ENCODE results near the gene SDF2L1. TPM values are rescaled to one million over a fixed set of nuclear protein-coding genes. Genes with fewer than 3 reads are reported as not detected.
"Not testable (repeated sequence)": the region's sequence is repeated elsewhere in the genome, so short reads cannot be mapped to it uniquely, and the experiment has no call there.

SDF2L1 gene
- total and polyA plus RNA-seq, 10 of the 15 experiments (the other 5 are each of a cell fraction or from before 2014, with no cell fraction given), result 3.0 to 214 (median 55.5) TPM

GRCh38 chr22:21636629-21637218 lies 5.4 kb upstream of the SDF2L1 start:
- no peaks in the 10 kb centered on the region for H3K79me2 ChIP-seq (ENCODE audit: control insufficient read depth, insufficient read depth, low read length)
- WGBS (ENCODE audit: insufficient coverage, insufficient replicate concordance, low lambda C conversion rate, missing lambda C conversion rate), result 76% methylated on average over 17 of the region's 17 CpGs
- H4K20me1 ChIP-seq (ENCODE audit: control insufficient read depth, insufficient read depth), result no peaks in the 10 kb centered on the region
- no peak overlapping the region for H2AFZ ChIP-seq (ENCODE audit: control insufficient read depth, low read depth, low read length)
- H3K4me2 ChIP-seq (ENCODE audit: control insufficient read depth, insufficient read depth), result no peak overlapping the region
- H3K9ac ChIP-seq (ENCODE audit: control insufficient read depth, insufficient read depth, low read length), result no peak overlapping the region
- no peaks in the 10 kb centered on the region for H3K27me3 ChIP-seq (replicated peaks in 1 of 2; ENCODE audit: control insufficient read depth in 2 of 2, insufficient read depth in 2 of 2, low read length in 1 of 2)
- intact Hi-C loops (cut with micrococcal nuclease; ENCODE audit: unreplicated experiment) (no loop called here), in situ Hi-C loops (cut with MboI) (no loop called here)
- ChIA-PET SMC1A (ENCODE audit: uncharacterized antibody, unreplicated experiment) (no interaction called here), CTCF (interaction anchor here (3.7 kb wide), 1 partner anchor 10 kb away, joined by 25 read pairs; no protein-coding TSS in a partner anchor), RAD21 (ENCODE audit: unreplicated experiment) (interaction anchor here (1.3 kb wide), 1 partner anchor 10 kb away, joined by 3 read pairs; no protein-coding TSS in a partner anchor), POLR2A (no interaction called here)
- no peak overlapping the region for H3K4me3 ChIP-seq
- no TSS peak for BruUV-seq (replicated peaks)
- no peaks in the 10 kb centered on the region for H3K9me3 ChIP-seq (replicated peaks; ENCODE audit: control insufficient read depth, insufficient read depth, low read length)
- TF ChIP-seq FOXK2 (IDR thresholded peaks at IDR 0.05), result no peak
- no peak for TF ChIP-seq NFXL1 (IDR thresholded peaks at IDR 0.05; ENCODE audit: borderline replicate concordance)
- no peak for TF ChIP-seq STAT3 (IDR thresholded peaks at IDR 0.05; ENCODE audit: low read depth, low read length)
- no peak for TF ChIP-seq SP1 (IDR thresholded peaks at IDR 0.05; ENCODE audit: low read depth, low read length)
- TF ChIP-seq SREBF1 (IDR thresholded peaks at IDR 0.05; ENCODE audit: low read length), result no peak
- DNase-seq (ENCODE audit: low read depth, low spot score) (no peak), ATAC-seq (no peak), FAIRE-seq (no peak)
- no peak overlapping the region for H3K27ac ChIP-seq (ENCODE audit: control insufficient read depth, insufficient read depth)
- H3K4me1 ChIP-seq (ENCODE audit: control insufficient read depth, insufficient read depth, low read length), result peaks cover 5% of the 10 kb centered on the region
- no peaks in the 10 kb centered on the region for H3K36me3 ChIP-seq (ENCODE audit: control insufficient read depth in 2 of 2, insufficient read depth in 2 of 2, low read length in 1 of 2)

- H3K4me3 ChIP-seq; H3K27ac ChIP-seq (ENCODE audit: control insufficient read depth, insufficient read depth); ATAC-seq; H2AFZ ChIP-seq (ENCODE audit: control insufficient read depth, low read depth, low read length); H4K20me1 ChIP-seq (ENCODE audit: control insufficient read depth, insufficient read depth); H3K4me1 ChIP-seq (ENCODE audit: control insufficient read depth, insufficient read depth, low read length); H3K4me2 ChIP-seq (ENCODE audit: control insufficient read depth, insufficient read depth); POLR2A ChIA-PET; H3K27me3 ChIP-seq (replicated peaks in 1 of 2; ENCODE audit: control insufficient read depth in 2 of 2, insufficient read depth in 2 of 2, low read length in 1 of 2); H3K9ac ChIP-seq (ENCODE audit: control insufficient read depth, insufficient read depth, low read length); intact Hi-C loops (cut with micrococcal nuclease; ENCODE audit: unreplicated experiment); H3K79me2 ChIP-seq (ENCODE audit: control insufficient read depth, insufficient read depth, low read length); DNase-seq (ENCODE audit: low read depth, low spot score); H3K9me3 ChIP-seq (replicated peaks; ENCODE audit: control insufficient read depth, insufficient read depth, low read length); SMC1A ChIA-PET (ENCODE audit: uncharacterized antibody, unreplicated experiment); BruUV-seq (replicated peaks); H3K36me3 ChIP-seq (ENCODE audit: control insufficient read depth in 2 of 2, insufficient read depth in 2 of 2, low read length in 1 of 2); FAIRE-seq; in situ Hi-C loops (cut with MboI): not testable (repeated sequence)
- WGBS (ENCODE audit: insufficient coverage, insufficient replicate concordance, low lambda C conversion rate, missing lambda C conversion rate), result 36% methylated on average over 2 of the region's 2 CpGs
- ChIA-PET CTCF (interaction anchor here (3.7 kb wide), 1 partner anchor 9 kb away, joined by 25 read pairs; no protein-coding TSS in a partner anchor), RAD21 (ENCODE audit: unreplicated experiment) (interaction anchor here (1.3 kb wide), 1 partner anchor 9 kb away, joined by 3 read pairs; no protein-coding TSS in a partner anchor)
Observed at GRCh38 chr22:21637450-21637849, 4.7 kb upstream of the SDF2L1 start.

Measured in GM12878 (cell line).